Keratinocyte (primary cell): ENCODE measurements around the gene DRAP1.

Source experiments
- EZH2 ChIP-seq: IDR thresholded peaks from one replicate; pipeline ENCODE4 v1.6.1; 2012; ENCODE audit warnings: inconsistent platforms, mild to moderate bottlenecking, low read length, moderate library complexity
- TF ChIP-seq, protein P1 (sequence below), 3 experiments: IDR thresholded peaks in 1 of 3; conservative IDR thresholded peaks in 1 of 3; optimal IDR thresholded peaks in 1 of 3; 2 replicates in 2 of 3; 3 replicates in 1 of 3; pipeline versions ENCODE3 to v1.5.1; 2011; ENCODE audit warnings: low read length in 3 of 3, mild to moderate bottlenecking in 3 of 3, moderate library complexity in 2 of 3, control low read depth in 1 of 3, inconsistent platforms in 1 of 3; ENCODE audit not compliant: insufficient read depth in 2 of 3; ENCODE audit errors: extremely low read depth in 1 of 3

GRCh38 chr11:65899356-65900124 lies 19.7 kb upstream of the DRAP1 start:
- TF ChIP-seq, protein P1, sequence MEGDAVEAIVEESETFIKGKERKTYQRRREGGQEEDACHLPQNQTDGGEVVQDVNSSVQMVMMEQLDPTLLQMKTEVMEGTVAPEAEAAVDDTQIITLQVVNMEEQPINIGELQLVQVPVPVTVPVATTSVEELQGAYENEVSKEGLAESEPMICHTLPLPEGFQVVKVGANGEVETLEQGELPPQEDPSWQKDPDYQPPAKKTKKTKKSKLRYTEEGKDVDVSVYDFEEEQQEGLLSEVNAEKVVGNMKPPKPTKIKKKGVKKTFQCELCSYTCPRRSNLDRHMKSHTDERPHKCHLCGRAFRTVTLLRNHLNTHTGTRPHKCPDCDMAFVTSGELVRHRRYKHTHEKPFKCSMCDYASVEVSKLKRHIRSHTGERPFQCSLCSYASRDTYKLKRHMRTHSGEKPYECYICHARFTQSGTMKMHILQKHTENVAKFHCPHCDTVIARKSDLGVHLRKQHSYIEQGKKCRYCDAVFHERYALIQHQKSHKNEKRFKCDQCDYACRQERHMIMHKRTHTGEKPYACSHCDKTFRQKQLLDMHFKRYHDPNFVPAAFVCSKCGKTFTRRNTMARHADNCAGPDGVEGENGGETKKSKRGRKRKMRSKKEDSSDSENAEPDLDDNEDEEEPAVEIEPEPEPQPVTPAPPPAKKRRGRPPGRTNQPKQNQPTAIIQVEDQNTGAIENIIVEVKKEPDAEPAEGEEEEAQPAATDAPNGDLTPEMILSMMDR (optimal IDR thresholded peaks at IDR 0.05 in 1 of 3, IDR thresholded peaks at IDR 0.05 in 1 of 3, conservative IDR thresholded peaks at IDR 0.05 in 1 of 3; ENCODE audit: extremely low read depth in 1 of 3, insufficient read depth in 2 of 3, low read length in 3 of 3) = peak in 2 of 3 experiments; percentile 6 to 22
- TF ChIP-seq EZH2 = no peak
